Esophagus (tissue), 2 donors: ENCODE results near the gene HMCN2. TPM values are rescaled to one million over a fixed set of nuclear protein-coding genes. Genes with fewer than 3 reads are reported as not detected.

Source experiments
- H3K27ac ChIP-seq, 2 donors: one replicate each; pipeline ENCODE4 v1.5.1; 2013; ENCODE audit warnings: low read depth in 2 of 2, mild to moderate bottlenecking in 2 of 2, inconsistent platforms in 1 of 2, low read length in 1 of 2, moderate library complexity in 1 of 2
- H3K27me3 ChIP-seq, 2 donors: one replicate each; pipeline ENCODE4 v1.6.1; 2013; ENCODE audit warnings: low read length in 2 of 2, control low read depth in 1 of 2, mild to moderate bottlenecking in 1 of 2; ENCODE audit not compliant: insufficient read depth in 2 of 2, control insufficient read depth in 1 of 2
- H3K36me3 ChIP-seq, 2 donors: one replicate each; pipeline ENCODE4 v1.6.1; 2013; ENCODE audit warnings: low read length in 1 of 2; ENCODE audit not compliant: control insufficient read depth in 2 of 2, insufficient read depth in 2 of 2
- H3K4me1 ChIP-seq, 2 donors: one replicate each; pipeline ENCODE4 v1.6.1; 2013; ENCODE audit warnings: low read length in 1 of 2; ENCODE audit not compliant: control insufficient read depth in 2 of 2, insufficient read depth in 2 of 2
- H3K4me3 ChIP-seq, 2 donors: one replicate each; pipeline ENCODE4 v1.5.1; 2013; ENCODE audit warnings: low read length in 2 of 2, mild to moderate bottlenecking in 2 of 2, low read depth in 1 of 2, moderate library complexity in 1 of 2
- H3K9me3 ChIP-seq, 2 donors: one replicate each; pipeline ENCODE4 v1.6.1; 2013; ENCODE audit warnings: mild to moderate bottlenecking in 2 of 2, low read depth in 1 of 2, low read length in 1 of 2, moderate library complexity in 1 of 2; ENCODE audit not compliant: control insufficient read depth in 2 of 2, insufficient read depth in 1 of 2
- WGBS, 2 donors: extraction: QIAGEN DNeasy Blood & Tissue Kit; methylation state at CpG; one replicate each; pipeline ENCODE4 v1.1.7; 2013; 5-methylcytosine and 5-hydroxymethylcytosine counted together
- polyA plus RNA-seq, 2 donors: library from polyadenylated mRNA; stranded (reverse); fragments of 200-250 nt; gene quantifications; one replicate each; pipeline ENCODE4 v1.2.3, GENCODE V29; 2013
- donor health status: healthy with polysubstance abuse.
- donor health status: Bipolar disorder and iron deficiency.

Gene HMCN2
- polyA plus RNA-seq, 2 donors: 4.1 to 4.8 TPM

- 89 to 95% methylated on average over 7 to 9 of the region's 9 CpGs for WGBS, 2 donors
- peaks cover 6% of the 10 kb centered on the region in 2 donors for H3K4me1 ChIP-seq
- H3K36me3 ChIP-seq: no peaks in the 10 kb centered on the region
- H3K9me3 ChIP-seq: peaks cover 0 to 4% of the 10 kb centered on the region in 2 donors
- H3K27me3 ChIP-seq: no peaks in the 10 kb centered on the region
- no peak overlapping the region for H3K27ac ChIP-seq
- no peak overlapping the region for H3K4me3 ChIP-seq
Measured at GRCh38 chr9:130442746-130443455, 177.3 kb downstream of the HMCN2 start.

GRCh38 chr9:130443456-130443801, 177.9 kb downstream of the HMCN2 start:
- 80 to 81% methylated on average over 6 of the region's 6 CpGs for WGBS, 2 donors
- Histone ChIP-seq H3K27me3 (no peaks in the 10 kb centered on the region), H3K27ac (no peak overlapping the region), H3K4me1 (peaks cover 6% of the 10 kb centered on the region in 2 donors), H3K4me3 (no peak overlapping the region), H3K9me3 (peaks cover 0 to 4% of the 10 kb centered on the region in 2 donors), H3K36me3 (no peaks in the 10 kb centered on the region)

- Histone ChIP-seq H3K27ac (no peak overlapping the region), H3K36me3 (no peaks in the 10 kb centered on the region), H3K9me3 (peaks cover 0 to 4% of the 10 kb centered on the region in 2 donors), H3K4me1 (peaks cover 6% of the 10 kb centered on the region in 2 donors), H3K27me3 (no peaks in the 10 kb centered on the region), H3K4me3 (peak overlapping the region in 1 of 2 donors; percentile 58)
- 42 to 53% methylated on average over 12 to 14 of the region's 14 CpGs for whole genome bisulfite sequencing, 2 donors
Measured at GRCh38 chr9:130443840-130444492, 178.4 kb downstream of the HMCN2 start.

GRCh38 chr9:130444565-130445221, 179.1 kb downstream of the HMCN2 start, which contains the start of gene ASS1:
ASS1 (plus strand) TSS chr9:130444961; CDS start chr9:130452229, 7,268 bp downstream.
- Histone ChIP-seq H3K9me3 (peaks cover 0 to 4% of the 10 kb centered on the region in 2 donors), H3K27ac (peak within 1 kb of the TSS; percentile 71 to 87), H3K27me3 (no peaks in the 10 kb centered on the region), H3K4me1 (peaks cover 6% of the 10 kb centered on the region in 2 donors), H3K36me3 (no peaks in the 10 kb centered on the region), H3K4me3 (peak within 1 kb of the TSS; percentile 43 to 58)
- WGBS, 2 donors: 1% methylated on average over 50 to 66 of the region's 66 CpGs

- H3K9me3 ChIP-seq: peaks cover 0 to 4% of the 10 kb centered on the region in 2 donors
- peaks cover 6 to 7% of the 10 kb centered on the region in 2 donors for H3K4me1 ChIP-seq
- no peaks in the 10 kb centered on the region for H3K36me3 ChIP-seq
- peak overlapping the region; percentile 43 to 58 for H3K4me3 ChIP-seq
- WGBS, 2 donors: 8 to 9% methylated on average over 30 of the region's 30 CpGs
- no peaks in the 10 kb centered on the region for H3K27me3 ChIP-seq
- peak overlapping the region; percentile 71 to 87 for H3K27ac ChIP-seq
Measured at GRCh38 chr9:130445268-130445983, 179.9 kb downstream of the HMCN2 start.

GRCh38 chr9:130446101-130446861, 180.7 kb downstream of the HMCN2 start:
- Histone ChIP-seq H3K4me3 (peak overlapping the region in 1 of 2 donors; percentile 58), H3K4me1 (peaks cover 10 to 15% of the 10 kb centered on the region in 2 donors), H3K9me3 (no peaks in the 10 kb centered on the region), H3K27me3 (no peaks in the 10 kb centered on the region), H3K27ac (peak overlapping the region; percentile 71 to 87), H3K36me3 (no peaks in the 10 kb centered on the region)
- 33 to 40% methylated on average over 16 of the region's 16 CpGs for WGBS, 2 donors

- H3K27me3 ChIP-seq: no peaks in the 10 kb centered on the region
- no peak overlapping the region for H3K4me3 ChIP-seq
- H3K27ac ChIP-seq: peak overlapping the region in 1 of 2 donors; percentile 87
- H3K4me1 ChIP-seq: peaks cover 10 to 22% of the 10 kb centered on the region in 2 donors
- no peaks in the 10 kb centered on the region for H3K36me3 ChIP-seq
- no peaks in the 10 kb centered on the region for H3K9me3 ChIP-seq
- 56 to 71% methylated on average over 12 of the region's 12 CpGs for WGBS, 2 donors
Measured at GRCh38 chr9:130447193-130447816, 181.7 kb downstream of the HMCN2 start.

- no peak overlapping the region for H3K4me3 ChIP-seq
- H3K27me3 ChIP-seq: no peaks in the 10 kb centered on the region
- no peaks in the 10 kb centered on the region for H3K9me3 ChIP-seq
- no peaks in the 10 kb centered on the region for H3K36me3 ChIP-seq
- WGBS, 2 donors: 49 to 52% methylated on average over 12 of the region's 12 CpGs
- H3K27ac ChIP-seq: no peak overlapping the region
- H3K4me1 ChIP-seq: peaks cover 10 to 22% of the 10 kb centered on the region in 2 donors
Measured at GRCh38 chr9:130448035-130448624, 182.6 kb downstream of the HMCN2 start.
